Tibial artery (tissue), 4 donors: Measurements from ENCODE around the gene RAPGEF6.

Experiments
- DNase-seq, 2 donors: peaks; one replicate each; pipeline ENCODE4 v3.0.0-alpha.2; 2019
- H3K27ac ChIP-seq, 2 donors: fragments of 200-600 bp; sonication (generic) in 1 of 2; 1 replicate in 1 of 2; 2 replicates in 1 of 2; pipeline ENCODE4 v1.5.1; 2018 to 2019; ENCODE audit warnings: mild to moderate bottlenecking in 1 of 2
- H3K27me3 ChIP-seq, 2 donors: fragments of 200-600 bp; sonication (generic) in 1 of 2; one replicate each; pipeline versions ENCODE4 v1.5.1 to v1.6.0; 2016 to 2019
- H3K36me3 ChIP-seq, 3 donors: fragments of 200-600 bp; sonication (generic) in 2 of 3; one replicate each; pipeline ENCODE4 v1.5.1; 2016 to 2019; ENCODE audit warnings: mild to moderate bottlenecking in 2 of 3
- H3K4me1 ChIP-seq, 4 donors: fragments of 200-600 bp; sonication (generic) in 2 of 4; 1 replicate in 3 of 4; 2 replicates in 1 of 4; pipeline ENCODE4 v1.5.1; 2016 to 2019
- H3K4me3 ChIP-seq, 2 donors: fragments of 200-600 bp; sonication (generic) in 1 of 2; 1 replicate in 1 of 2; 2 replicates in 1 of 2; pipeline ENCODE4 v1.5.1; 2018 to 2019; ENCODE audit warnings: mild to moderate bottlenecking in 2 of 2
- H3K9me3 ChIP-seq, 3 donors: fragments of 200-600 bp; sonication (generic) in 1 of 3; one replicate each; pipeline ENCODE4 v1.5.1; 2016 to 2019
- intact Hi-C: fragments of 100-400 bp; cut with DNase I; formaldehyde crosslinking; loops from one replicate; pipeline ENCODE4 v1.15.0; 2023; ENCODE audit warnings: low total_unique reads
- TF ChIP-seq, protein P1 (sequence below), 2 experiments: fragments of 200-600 bp in 1 of 2; fragments of 450-650 bp in 1 of 2; IDR thresholded peaks; one replicate each; pipeline ENCODE4 v1.5.1; 2017 to 2019; ENCODE audit warnings: antibody characterized with exemption in 2 of 2, mild to moderate bottlenecking in 1 of 2, moderate library complexity in 1 of 2

RAPGEF6 gene

GRCh38 chr5:131377346-131377745 lies 257.7 kb downstream of the RAPGEF6 start:
- Histone ChIP-seq H3K36me3 (no peaks in the 10 kb centered on the region), H3K27ac (no peak overlapping the region), H3K9me3 (no peaks in the 10 kb centered on the region), H3K4me3 (no peak overlapping the region), H3K27me3 (no peaks in the 10 kb centered on the region), H3K4me1 (peaks cover 0 to 36% (median 8%) of the 10 kb centered on the region in 4 donors)
- TF ChIP-seq, protein P1, sequence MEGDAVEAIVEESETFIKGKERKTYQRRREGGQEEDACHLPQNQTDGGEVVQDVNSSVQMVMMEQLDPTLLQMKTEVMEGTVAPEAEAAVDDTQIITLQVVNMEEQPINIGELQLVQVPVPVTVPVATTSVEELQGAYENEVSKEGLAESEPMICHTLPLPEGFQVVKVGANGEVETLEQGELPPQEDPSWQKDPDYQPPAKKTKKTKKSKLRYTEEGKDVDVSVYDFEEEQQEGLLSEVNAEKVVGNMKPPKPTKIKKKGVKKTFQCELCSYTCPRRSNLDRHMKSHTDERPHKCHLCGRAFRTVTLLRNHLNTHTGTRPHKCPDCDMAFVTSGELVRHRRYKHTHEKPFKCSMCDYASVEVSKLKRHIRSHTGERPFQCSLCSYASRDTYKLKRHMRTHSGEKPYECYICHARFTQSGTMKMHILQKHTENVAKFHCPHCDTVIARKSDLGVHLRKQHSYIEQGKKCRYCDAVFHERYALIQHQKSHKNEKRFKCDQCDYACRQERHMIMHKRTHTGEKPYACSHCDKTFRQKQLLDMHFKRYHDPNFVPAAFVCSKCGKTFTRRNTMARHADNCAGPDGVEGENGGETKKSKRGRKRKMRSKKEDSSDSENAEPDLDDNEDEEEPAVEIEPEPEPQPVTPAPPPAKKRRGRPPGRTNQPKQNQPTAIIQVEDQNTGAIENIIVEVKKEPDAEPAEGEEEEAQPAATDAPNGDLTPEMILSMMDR (IDR thresholded peaks at IDR 0.05): no peak
- no peak for DNase-seq
- intact Hi-C loops: no loop called here

DNA sequence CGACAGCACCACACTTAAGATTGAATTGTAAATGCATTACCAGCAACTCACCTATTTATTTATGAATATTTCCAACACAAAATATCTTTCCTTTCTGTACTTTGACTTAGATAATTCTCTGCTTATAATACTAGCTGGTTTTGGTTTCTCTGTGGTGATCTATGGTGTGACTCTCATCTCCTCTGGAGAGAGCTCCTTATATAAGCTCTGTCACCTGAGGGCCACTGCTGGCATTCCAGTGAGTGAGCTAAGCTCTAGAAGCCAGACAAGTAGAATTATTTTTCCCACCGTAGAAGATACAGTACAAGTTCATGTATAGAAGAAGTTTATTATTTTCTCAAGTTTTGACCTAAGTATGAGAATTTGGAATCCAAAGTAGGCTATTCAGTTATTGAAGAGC lies 259.7 kb downstream of the RAPGEF6 start:
- Histone ChIP-seq H3K4me3 (no peak overlapping the region), H3K9me3 (no peaks in the 10 kb centered on the region), H3K36me3 (no peaks in the 10 kb centered on the region), H3K27me3 (no peaks in the 10 kb centered on the region), H3K4me1 (peaks cover 0 to 32% (median 8%) of the 10 kb centered on the region in 4 donors), H3K27ac (no peak overlapping the region)
- TF ChIP-seq, protein P1 (IDR thresholded peaks at IDR 0.05): no peak
- DNase-seq: no peak
- intact Hi-C loops: no loop called here
